Astrocyte of the cerebellum (primary cell): Measurements from ENCODE around the gene SLC39A11.

ENCODE experiments used
- DNase-seq: peaks from one replicate; pipeline ENCODE4 v3.0.0-alpha.2; 2011; ENCODE audit warnings: low read depth
- H3K4me3 ChIP-seq: 2 replicates; pipeline ENCODE4 v1.5.1; 2011; ENCODE audit warnings: mild to moderate bottlenecking, low read depth, low read length, moderate library complexity
- in situ Hi-C: cut with HindIII; loops from 2 replicates; pipeline ENCODE4 v1.10.0; 2017; ENCODE audit warnings: low sequenced_read_pairs
- TF ChIP-seq, protein P1 (sequence below): IDR thresholded peaks from 2 replicates; pipeline ENCODE4 v1.5.1; 2012; ENCODE audit warnings: low read length, low read depth, moderate library complexity, mild to moderate bottlenecking; ENCODE audit errors: missing control alignments

SLC39A11 gene

DNA sequence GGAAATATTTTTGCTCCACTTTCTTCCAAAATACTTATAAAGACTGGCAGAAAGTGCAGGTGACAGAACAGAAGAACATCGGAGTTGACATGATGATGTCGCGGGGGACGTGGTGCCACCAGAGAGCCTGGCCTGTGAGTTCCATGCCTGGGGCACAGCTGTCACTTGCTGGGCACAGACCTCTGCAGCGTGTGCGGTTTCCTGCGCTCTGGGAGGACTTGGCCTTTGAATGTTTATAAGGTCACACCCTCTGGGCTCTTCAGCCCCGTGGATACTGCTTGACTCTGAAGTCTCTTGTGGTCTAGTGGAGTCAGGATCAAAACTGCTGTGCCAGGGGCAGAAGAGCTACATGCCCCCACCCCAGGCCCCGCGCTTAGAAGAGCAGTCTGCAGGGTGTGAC lies 357.9 kb downstream of the SLC39A11 start:
- in situ Hi-C loops, result no loop called here
- TF ChIP-seq, protein P1, sequence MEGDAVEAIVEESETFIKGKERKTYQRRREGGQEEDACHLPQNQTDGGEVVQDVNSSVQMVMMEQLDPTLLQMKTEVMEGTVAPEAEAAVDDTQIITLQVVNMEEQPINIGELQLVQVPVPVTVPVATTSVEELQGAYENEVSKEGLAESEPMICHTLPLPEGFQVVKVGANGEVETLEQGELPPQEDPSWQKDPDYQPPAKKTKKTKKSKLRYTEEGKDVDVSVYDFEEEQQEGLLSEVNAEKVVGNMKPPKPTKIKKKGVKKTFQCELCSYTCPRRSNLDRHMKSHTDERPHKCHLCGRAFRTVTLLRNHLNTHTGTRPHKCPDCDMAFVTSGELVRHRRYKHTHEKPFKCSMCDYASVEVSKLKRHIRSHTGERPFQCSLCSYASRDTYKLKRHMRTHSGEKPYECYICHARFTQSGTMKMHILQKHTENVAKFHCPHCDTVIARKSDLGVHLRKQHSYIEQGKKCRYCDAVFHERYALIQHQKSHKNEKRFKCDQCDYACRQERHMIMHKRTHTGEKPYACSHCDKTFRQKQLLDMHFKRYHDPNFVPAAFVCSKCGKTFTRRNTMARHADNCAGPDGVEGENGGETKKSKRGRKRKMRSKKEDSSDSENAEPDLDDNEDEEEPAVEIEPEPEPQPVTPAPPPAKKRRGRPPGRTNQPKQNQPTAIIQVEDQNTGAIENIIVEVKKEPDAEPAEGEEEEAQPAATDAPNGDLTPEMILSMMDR, result no peak
- H3K4me3 ChIP-seq, result no peak overlapping the region
- DNase-seq, result no peak

DNA sequence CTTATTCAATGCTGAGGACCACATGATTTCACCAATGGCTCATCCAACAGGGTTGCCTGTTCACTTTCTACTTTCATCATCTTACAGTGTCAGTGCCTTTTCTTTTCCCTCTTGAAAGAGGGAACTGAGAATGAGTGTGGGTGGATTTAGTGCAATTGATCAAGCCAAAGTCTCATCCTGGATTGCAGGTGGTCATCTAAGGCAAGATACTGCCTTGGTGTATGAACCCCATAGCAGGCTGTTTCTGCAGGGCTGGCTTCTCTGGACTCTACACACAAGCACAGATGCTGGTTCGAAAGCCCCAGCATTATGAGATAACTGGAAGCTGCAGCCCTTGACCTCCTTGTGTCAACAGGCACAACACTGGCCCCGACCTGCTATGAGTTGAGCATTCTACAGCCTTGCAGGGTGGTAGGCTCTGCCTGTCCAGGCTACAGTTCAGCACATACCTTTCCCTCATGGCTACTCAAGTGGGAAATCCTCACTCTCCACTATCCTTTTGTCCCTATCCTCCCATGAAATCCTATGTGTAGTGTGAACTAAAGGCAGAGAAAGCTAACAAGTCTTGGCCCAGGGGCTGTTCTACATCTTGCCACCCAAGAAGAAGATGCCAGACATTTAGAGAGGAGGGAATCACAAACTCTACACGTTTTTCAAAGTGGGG lies 358.7 kb downstream of the SLC39A11 start:
- DNase-seq, result no peak
- in situ Hi-C loops, result no loop called here
- TF ChIP-seq, protein P1, result no peak
- H3K4me3 ChIP-seq, result no peak overlapping the region

DNA sequence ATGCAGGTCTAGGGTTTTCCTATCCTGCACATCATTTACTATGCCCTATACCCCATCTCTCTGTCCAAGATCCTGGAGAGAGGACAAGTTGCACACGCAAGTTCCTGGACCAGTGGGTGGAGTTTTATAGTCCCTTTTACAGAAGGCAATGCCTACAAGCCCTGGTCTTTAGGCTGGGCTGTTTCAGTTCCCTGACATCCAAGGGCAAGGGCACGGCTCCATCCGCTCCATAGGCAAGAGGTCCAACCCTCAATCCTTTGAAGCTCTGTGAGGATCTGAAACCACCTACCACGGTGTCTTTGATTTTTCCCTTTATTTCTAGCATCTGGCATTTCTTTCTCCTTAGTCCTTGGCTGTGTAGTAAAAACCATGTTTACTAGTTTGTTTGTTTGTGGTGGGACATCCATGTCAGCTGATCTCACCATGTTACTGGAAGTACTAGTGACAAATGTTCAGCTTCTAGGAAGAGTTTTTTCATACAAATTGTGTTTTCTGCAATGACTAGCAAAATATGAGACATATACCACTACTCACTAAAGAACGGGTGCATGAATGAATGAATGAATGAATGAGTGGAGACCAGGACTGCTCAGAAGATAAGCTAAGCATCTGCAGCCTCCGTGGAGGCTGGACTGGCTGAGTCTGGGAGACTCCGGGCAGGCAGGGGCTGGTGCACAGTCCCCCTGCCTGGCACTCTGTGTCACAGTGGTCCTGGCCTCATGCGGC lies 359.4 kb downstream of the SLC39A11 start:
- no peak for DNase-seq
- TF ChIP-seq, protein P1, result no peak
- H3K4me3 ChIP-seq, result no peak overlapping the region
- in situ Hi-C loops, result no loop called here

DNA sequence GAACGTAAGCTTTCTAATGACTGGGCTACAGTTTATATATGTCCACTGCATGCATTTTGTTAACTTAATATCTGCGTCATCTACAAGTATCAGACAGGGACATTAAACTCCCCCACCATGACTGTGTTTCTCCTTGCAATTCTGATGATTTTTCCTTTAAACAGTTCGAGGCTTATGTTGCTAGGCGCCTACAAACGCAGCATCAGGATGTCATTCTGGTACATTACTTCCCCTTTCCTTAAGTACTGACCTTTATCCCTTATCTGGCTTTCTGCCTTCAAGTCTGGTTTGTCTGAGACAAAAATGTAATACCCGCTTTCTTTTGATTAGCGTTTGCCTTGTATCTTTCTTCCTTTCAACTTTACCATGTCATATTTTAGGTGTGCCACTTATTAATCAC lies 362.4 kb downstream of the SLC39A11 start:
- in situ Hi-C loops, result no loop called here
- no peak overlapping the region for H3K4me3 ChIP-seq
- DNase-seq, result no peak
- TF ChIP-seq, protein P1, result no peak

DNA sequence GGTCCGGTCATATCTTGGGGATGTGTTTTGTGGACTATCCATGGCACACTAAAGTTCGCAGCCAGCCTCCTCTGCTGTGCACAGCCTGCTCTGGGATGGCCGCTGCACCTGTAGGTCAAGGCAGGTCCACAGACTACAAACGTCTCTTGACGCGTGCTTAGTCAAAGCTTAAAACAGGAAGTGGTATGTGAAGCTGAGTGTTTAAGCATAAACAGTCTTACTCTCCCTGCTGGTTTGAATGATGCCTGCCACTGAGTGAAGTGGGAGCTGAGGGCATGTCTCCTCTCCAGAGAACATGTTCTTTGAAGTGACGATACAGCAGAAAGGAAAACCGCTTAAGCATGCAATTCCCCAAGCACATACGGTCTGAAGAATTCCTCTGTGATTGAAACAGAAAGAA lies 365.6 kb downstream of the SLC39A11 start:
- TF ChIP-seq, protein P1, result no peak
- no peak overlapping the region for H3K4me3 ChIP-seq
- DNase-seq, result no peak
- in situ Hi-C loops, result loop anchor here (10.0 kb wide), 1 partner anchor 258 kb away; no protein-coding TSS in a partner anchor

DNA sequence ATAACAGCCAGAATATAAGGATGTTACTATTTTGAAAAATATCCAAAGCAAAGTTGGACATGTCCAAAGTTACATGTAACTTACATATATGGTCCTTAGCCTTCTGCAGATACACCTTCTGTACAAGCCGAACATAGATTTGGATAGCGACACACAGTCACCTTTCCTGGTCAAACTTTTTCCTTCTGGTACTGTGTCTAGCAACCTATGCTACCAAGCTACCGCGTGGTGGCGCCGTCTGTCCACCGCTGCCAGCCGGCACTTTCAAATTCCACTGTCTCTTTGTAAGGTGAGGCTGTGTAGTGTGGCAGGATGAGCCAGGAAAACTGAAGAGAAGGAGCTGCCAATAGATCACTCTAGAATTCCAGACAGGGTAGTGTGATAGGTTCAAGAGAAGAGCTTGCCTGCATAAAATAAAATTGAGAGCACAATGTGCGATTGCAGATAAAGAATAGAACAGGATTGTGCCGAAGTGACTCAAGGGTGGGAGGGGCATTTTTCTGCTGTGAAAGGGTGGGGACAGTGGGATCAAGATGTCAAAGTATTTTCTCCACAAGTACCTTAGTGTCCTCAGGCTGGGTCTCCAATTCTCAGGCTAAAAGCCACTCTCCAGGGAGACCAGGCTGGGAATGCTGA lies 366.9 kb downstream of the SLC39A11 start:
- DNase-seq, result peak; percentile 41
- TF ChIP-seq, protein P1, result peak; percentile 96
- in situ Hi-C loops, result loop anchor here (10.0 kb wide), 1 partner anchor 259 kb away; no protein-coding TSS in a partner anchor
- H3K4me3 ChIP-seq, result no peak overlapping the region
